Right renal pelvis (tissue), 4 donors: ENCODE measurements around the gene VCAM1. TPM values are rescaled to one million over a fixed set of nuclear protein-coding genes. Genes with fewer than 3 reads are reported as not detected.
"Not testable (repeated sequence)": the region's sequence is repeated elsewhere in the genome, so short reads cannot be mapped to it uniquely, and the experiment has no call there.

ENCODE experiments used
- DNase-seq, 4 donors: peaks; one replicate each; pipeline ENCODE4 v3.0.0-alpha.2; 2013; ENCODE audit warnings: low read depth in 4 of 4, low spot score in 3 of 4, missing footprints in 1 of 4
- polyA plus RNA-seq, 4 donors: library from polyadenylated mRNA; unstranded; fragments of 120-200 nt; gene quantifications; one replicate each; pipeline ENCODE4 v1.2.1, GENCODE V29; 2013; ENCODE audit not compliant: insufficient read length in 4 of 4

The VCAM1 gene
- polyA plus RNA-seq, 4 donors = 27.6 to 49.6 (median 41.1) TPM

GRCh38 chr1:100773444-100773843 lies 53.9 kb downstream of the VCAM1 start:
- no peak for DNase-seq

GRCh38 chr1:100774370-100774769 lies 54.8 kb downstream of the VCAM1 start:
- no peak for DNase-seq

- DNase-seq = no peak
Observed at GRCh38 chr1:100775483-100775882, 55.9 kb downstream of the VCAM1 start.

GRCh38 chr1:100778748-100779147 lies 59.2 kb downstream of the VCAM1 start:
- DNase-seq = no peak

GRCh38 chr1:100780814-100781213 lies 61.3 kb downstream of the VCAM1 start:
- DNase-seq = no peak

GRCh38 chr1:100781728-100782127 lies 62.2 kb downstream of the VCAM1 start:
- DNase-seq = not testable (repeated sequence)

- no peak for DNase-seq
Observed at GRCh38 chr1:100782473-100783039, 63.0 kb downstream of the VCAM1 start.

- DNase-seq = no peak
Observed at GRCh38 chr1:100785470-100786052, 66.0 kb downstream of the VCAM1 start.

GRCh38 chr1:100786870-100787269 lies 67.3 kb downstream of the VCAM1 start:
- DNase-seq = no peak

Other genes with a start within 250 kb of the VCAM1 start
- under 1 TPM; 0.17 to 0.21 (median 0.20) TPM for gene GPR88, start 181.6 kb upstream of the VCAM1 start, polyA plus RNA-seq
- gene EXTL2, start 175.1 kb downstream of the VCAM1 start, polyA plus RNA-seq = 10 to 100 TPM; 54.8 to 69.3 (median 68.4) TPM
- 10 to 100 TPM; 14.9 to 19.9 (median 18.2) TPM for gene SLC30A7, start 176.3 kb downstream of the VCAM1 start, polyA plus RNA-seq